HepG2 (cell line): ENCODE measurements around the gene TGM1. TPM values are rescaled to one million over a fixed set of nuclear protein-coding genes. Genes with fewer than 3 reads are reported as not detected.

Experiments
- CENPX ChIP-seq: sonication (generic); formaldehyde crosslinking; IDR thresholded peaks from 2 replicates; pipeline ENCODE4 v1.9.0; 2021; ENCODE audit warnings: mild to moderate bottlenecking, missing genetic modification reagents, moderate library complexity
- CREM ChIP-seq, 2 experiments: sonication (generic) in 1 of 2; formaldehyde crosslinking in 1 of 2; IDR thresholded peaks; 2 replicates each; pipeline versions ENCODE4 v1.4.0 to v1.6.1; 2016 to 2020; ENCODE audit warnings: antibody characterized with exemption in 1 of 2, mild to moderate bottlenecking in 1 of 2, missing genetic modification reagents in 1 of 2
- IRX3 ChIP-seq: sonication (generic); formaldehyde crosslinking; IDR thresholded peaks from 2 replicates; pipeline ENCODE4 v1.8.1; 2023; ENCODE audit warnings: mild to moderate bottlenecking, low read depth, missing genetic modification reagents, borderline replicate concordance
- KAT7 ChIP-seq: IDR thresholded peaks from 2 replicates; pipeline ENCODE4 v1.6.1; 2018; ENCODE audit warnings: borderline replicate concordance, missing compliant biosample characterization
- KDM5A ChIP-seq: fragments of 200-600 bp; sonication (generic); IDR thresholded peaks from 2 replicates; pipeline ENCODE4 v1.7.0; 2018; ENCODE audit warnings: antibody characterized with exemption, mild to moderate bottlenecking, low read length, borderline replicate concordance
- ONECUT2 ChIP-seq: sonication (generic); formaldehyde crosslinking; IDR thresholded peaks from 2 replicates; pipeline ENCODE4 v1.4.0; 2020; ENCODE audit warnings: missing genetic modification reagents
- RAD51 ChIP-seq: fragments of 450-650 bp; IDR thresholded peaks from 2 replicates; pipeline ENCODE4 v1.6.1; 2016; ENCODE audit warnings: borderline replicate concordance
- RBAK ChIP-seq: sonication (generic); formaldehyde crosslinking; IDR thresholded peaks from 2 replicates; pipeline ENCODE4 v1.5.1; 2020; ENCODE audit warnings: mild to moderate bottlenecking, missing genetic modification reagents
- SIN3B ChIP-seq: fragments of 150-350 bp; IDR thresholded peaks from 2 replicates; pipeline ENCODE4 v1.6.1; 2014; ENCODE audit warnings: low read length
- SMAD1 ChIP-seq: sonication (generic); formaldehyde crosslinking; IDR thresholded peaks from 2 replicates; pipeline ENCODE4 v1.4.0; 2020; ENCODE audit warnings: missing genetic modification reagents, low read depth, mild to moderate bottlenecking, borderline replicate concordance
- TBX3 ChIP-seq: fragments of 450-650 bp; IDR thresholded peaks from 2 replicates; pipeline ENCODE4 v1.6.1; 2017; ENCODE audit warnings: antibody characterized with exemption, mild to moderate bottlenecking, inconsistent platforms, borderline replicate concordance
- TCF12 ChIP-seq, 2 experiments: fragments of 450-650 bp in 1 of 2; sonication (generic) in 1 of 2; formaldehyde crosslinking in 1 of 2; IDR thresholded peaks; 2 replicates each; pipeline versions ENCODE4 v1.6.1 to v1.8.0; 2017 to 2022; ENCODE audit warnings: antibody characterized with exemption in 1 of 2, mild to moderate bottlenecking in 1 of 2, missing genetic modification reagents in 1 of 2, moderate library complexity in 1 of 2
- ZBTB8A ChIP-seq: sonication (generic); formaldehyde crosslinking; IDR thresholded peaks from 2 replicates; pipeline ENCODE4 v1.4.0; 2020; ENCODE audit warnings: mild to moderate bottlenecking, low read depth, missing genetic modification reagents, borderline replicate concordance
- ZNF136 ChIP-seq: sonication (generic); formaldehyde crosslinking; IDR thresholded peaks from 2 replicates; pipeline ENCODE4 v1.8.1; 2022; ENCODE audit warnings: low read depth, mild to moderate bottlenecking, moderate library complexity, missing genetic modification reagents
- ZNF430 ChIP-seq: sonication (generic); formaldehyde crosslinking; IDR thresholded peaks from 2 replicates; pipeline ENCODE4 v1.9.0; 2021; ENCODE audit warnings: mild to moderate bottlenecking, missing genetic modification reagents
- ZNF550 ChIP-seq: sonication (generic); formaldehyde crosslinking; IDR thresholded peaks from 2 replicates; pipeline ENCODE4 v1.4.0; 2020; ENCODE audit warnings: mild to moderate bottlenecking, missing genetic modification reagents, borderline replicate concordance
- polyA plus RNA-seq, 8 experiments: library from polyadenylated mRNA; depleted of rRNA in 3 of 8; stranded (reverse) in 7 of 8; unstranded in 1 of 8; fragments of >200 nt; fragmentation: Illumina TruSeq in 4 of 8; extraction: Trizol in 4 of 8; gene quantifications; 2 replicates each; pipeline versions ENCODE4 v1.2.1 to v1.2.3, GENCODE V29; 2011 to 2016; ENCODE audit warnings: low read depth in 4 of 8, missing spikeins in 1 of 8, mixed read lengths in 1 of 8; ENCODE audit not compliant: insufficient read depth in 1 of 8
- total RNA-seq, 5 experiments: library from RNA; depleted of rRNA; stranded (reverse); fragments of >200 nt; fragmentation: Illumina TruSeq; extraction: Trizol; gene quantifications; 2 replicates each; pipeline ENCODE4 v1.2.3, GENCODE V29; 2016; ENCODE audit warnings: low read depth in 1 of 5
- TF ChIP-seq, protein P1 (sequence below): IDR thresholded peaks from 2 replicates; pipeline ENCODE4 v1.6.1; 2016; ENCODE audit warnings: mild to moderate bottlenecking, missing biosample characterization, missing genetic modification reagents
- TF ChIP-seq, protein P2 (sequence below): sonication (generic); formaldehyde crosslinking; conservative IDR thresholded peaks from 2 replicates; pipeline ENCODE4 v1.4.0; 2020; ENCODE audit warnings: missing genetic modification reagents
- TF ChIP-seq, protein P3 (sequence below): sonication (generic); formaldehyde crosslinking; IDR thresholded peaks from 2 replicates; pipeline ENCODE4 v1.4.0; 2020; ENCODE audit warnings: mild to moderate bottlenecking, missing genetic modification reagents
- TF ChIP-seq, protein P4 (sequence below): sonication (generic); formaldehyde crosslinking; IDR thresholded peaks from 2 replicates; pipeline ENCODE4 v1.4.0; 2020; ENCODE audit warnings: missing genetic modification reagents
- TF ChIP-seq, protein P5 (sequence below): sonication (generic); formaldehyde crosslinking; IDR thresholded peaks from 2 replicates; pipeline ENCODE4 v1.5.0; 2020; ENCODE audit warnings: missing genetic modification reagents
- TF ChIP-seq, protein P6 (sequence below): sonication (generic); formaldehyde crosslinking; IDR thresholded peaks from 2 replicates; pipeline ENCODE4 v1.4.0; 2020; ENCODE audit warnings: missing genetic modification reagents; ENCODE audit errors: not compliant biosample characterization

TGM1 gene
- total and polyA plus RNA-seq, 2 of the 13 experiments (the other 11 are each of a cell fraction or from before 2014, with no cell fraction given): 3.2 to 10.6 TPM

DNA sequence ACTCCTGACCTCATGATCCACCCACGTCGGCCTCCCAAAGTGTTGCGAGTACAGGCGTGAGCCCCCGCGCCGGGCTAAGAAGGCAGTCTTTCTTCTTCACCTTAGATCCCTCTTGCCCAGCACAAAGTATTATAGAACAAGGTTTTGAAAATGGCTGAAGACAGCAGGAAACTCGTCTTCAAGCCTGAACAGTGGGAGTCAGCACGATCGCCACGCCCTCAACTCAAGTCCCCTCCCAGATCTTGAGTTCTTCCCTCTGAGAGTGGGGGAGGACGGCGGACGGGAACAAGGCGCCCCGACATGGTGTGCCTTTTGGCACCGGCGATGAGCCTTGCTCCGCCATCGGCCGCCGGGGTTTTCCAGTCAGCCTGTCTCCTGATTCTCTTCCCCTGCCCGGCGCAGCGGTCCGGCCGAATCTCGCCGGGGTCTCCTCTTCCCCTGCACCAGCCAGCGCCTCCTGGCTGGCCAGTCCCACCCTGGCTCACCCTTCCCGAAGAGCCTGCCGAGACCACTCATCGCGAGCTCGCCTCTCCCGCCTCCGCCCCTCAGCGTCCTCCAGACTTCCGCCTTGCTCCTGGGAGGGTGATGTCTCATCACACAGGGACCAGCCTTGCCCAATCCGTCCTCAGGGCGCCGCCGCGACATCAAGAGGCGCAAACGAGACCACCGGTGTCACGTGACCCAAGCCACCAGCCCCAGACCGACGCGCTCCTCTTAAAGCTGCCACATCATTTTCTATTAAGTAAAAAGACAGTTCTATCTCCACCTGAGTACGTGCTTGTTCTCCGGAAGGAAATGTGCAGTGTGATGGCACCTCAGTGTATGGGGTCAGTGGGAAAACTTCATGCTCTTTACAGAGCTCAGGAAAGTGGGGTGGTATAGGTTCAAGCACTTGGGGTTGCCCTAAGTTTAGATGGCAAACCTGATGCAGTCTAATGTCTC, 49.8 kb downstream of the TGM1 start, which contains the start of gene CHMP4A (continued):
- TF ChIP-seq, protein P1, sequence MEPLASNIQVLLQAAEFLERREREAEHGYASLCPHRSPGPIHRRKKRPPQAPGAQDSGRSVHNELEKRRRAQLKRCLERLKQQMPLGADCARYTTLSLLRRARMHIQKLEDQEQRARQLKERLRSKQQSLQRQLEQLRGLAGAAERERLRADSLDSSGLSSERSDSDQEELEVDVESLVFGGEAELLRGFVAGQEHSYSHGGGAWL: peak; percentile 99
- TF ChIP-seq TBX3 (0 out of 2 replicates have a peak, but pooled peaks have one; percentile 31), RBAK (peak; percentile 60), KDM5A (peak; percentile 98), SMAD1 (CRISPR knock-in tag) (peak; percentile 63), ZNF550 (CRISPR knock-in tag) (peak; percentile 90), CENPX (CRISPR knock-in tag) (no peak), KAT7 (CRISPR knock-in tag) (peak; percentile 92; the same call in 1 of the 2 replicates), IRX3 (CRISPR knock-in tag) (no peak; the same call in 1 of the 2 replicates), CREM (IDR thresholded peaks at IDR 0.05) (peak; percentile 100), CREM (CRISPR knock-in tag; IDR thresholded peaks at IDR 0.05) (peak; percentile 95), ONECUT2 (CRISPR knock-in tag) (peak; percentile 54; the same call in 1 of the 2 replicates), ZBTB8A (CRISPR knock-in tag) (peak; percentile 88; the same call in 1 of the 2 replicates), ZNF430 (CRISPR knock-in tag) (peak; percentile 99), RAD51 (peak; percentile 100), SIN3B (peak; percentile 95), TCF12 (IDR thresholded peaks at IDR 0.05) (no peak), TCF12 (CRISPR knock-in tag; IDR thresholded peaks at IDR 0.05) (peak; percentile 72; the same call in 1 of the 2 replicates), ZNF136 (CRISPR knock-in tag) (peak; percentile 91; the same call in 1 of the 2 replicates)
- TF ChIP-seq, protein P2, sequence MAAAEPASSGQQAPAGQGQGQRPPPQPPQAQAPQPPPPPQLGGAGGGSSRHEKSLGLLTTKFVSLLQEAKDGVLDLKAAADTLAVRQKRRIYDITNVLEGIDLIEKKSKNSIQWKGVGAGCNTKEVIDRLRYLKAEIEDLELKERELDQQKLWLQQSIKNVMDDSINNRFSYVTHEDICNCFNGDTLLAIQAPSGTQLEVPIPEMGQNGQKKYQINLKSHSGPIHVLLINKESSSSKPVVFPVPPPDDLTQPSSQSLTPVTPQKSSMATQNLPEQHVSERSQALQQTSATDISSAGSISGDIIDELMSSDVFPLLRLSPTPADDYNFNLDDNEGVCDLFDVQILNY (CRISPR knock-in tag): peak; percentile 85
- TF ChIP-seq, protein P3, sequence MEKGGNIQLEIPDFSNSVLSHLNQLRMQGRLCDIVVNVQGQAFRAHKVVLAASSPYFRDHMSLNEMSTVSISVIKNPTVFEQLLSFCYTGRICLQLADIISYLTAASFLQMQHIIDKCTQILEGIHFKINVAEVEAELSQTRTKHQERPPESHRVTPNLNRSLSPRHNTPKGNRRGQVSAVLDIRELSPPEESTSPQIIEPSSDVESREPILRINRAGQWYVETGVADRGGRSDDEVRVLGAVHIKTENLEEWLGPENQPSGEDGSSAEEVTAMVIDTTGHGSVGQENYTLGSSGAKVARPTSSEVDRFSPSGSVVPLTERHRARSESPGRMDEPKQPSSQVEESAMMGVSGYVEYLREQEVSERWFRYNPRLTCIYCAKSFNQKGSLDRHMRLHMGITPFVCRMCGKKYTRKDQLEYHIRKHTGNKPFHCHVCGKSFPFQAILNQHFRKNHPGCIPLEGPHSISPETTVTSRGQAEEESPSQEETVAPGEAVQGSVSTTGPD (CRISPR knock-in tag): peak; percentile 79; the same call in 1 of the 2 replicates
- TF ChIP-seq, protein P4, sequence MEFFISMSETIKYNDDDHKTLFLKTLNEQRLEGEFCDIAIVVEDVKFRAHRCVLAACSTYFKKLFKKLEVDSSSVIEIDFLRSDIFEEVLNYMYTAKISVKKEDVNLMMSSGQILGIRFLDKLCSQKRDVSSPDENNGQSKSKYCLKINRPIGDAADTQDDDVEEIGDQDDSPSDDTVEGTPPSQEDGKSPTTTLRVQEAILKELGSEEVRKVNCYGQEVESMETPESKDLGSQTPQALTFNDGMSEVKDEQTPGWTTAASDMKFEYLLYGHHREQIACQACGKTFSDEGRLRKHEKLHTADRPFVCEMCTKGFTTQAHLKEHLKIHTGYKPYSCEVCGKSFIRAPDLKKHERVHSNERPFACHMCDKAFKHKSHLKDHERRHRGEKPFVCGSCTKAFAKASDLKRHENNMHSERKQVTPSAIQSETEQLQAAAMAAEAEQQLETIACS (CRISPR knock-in tag): peak; percentile 50; the same call in 1 of the 2 replicates
- TF ChIP-seq, protein P5, sequence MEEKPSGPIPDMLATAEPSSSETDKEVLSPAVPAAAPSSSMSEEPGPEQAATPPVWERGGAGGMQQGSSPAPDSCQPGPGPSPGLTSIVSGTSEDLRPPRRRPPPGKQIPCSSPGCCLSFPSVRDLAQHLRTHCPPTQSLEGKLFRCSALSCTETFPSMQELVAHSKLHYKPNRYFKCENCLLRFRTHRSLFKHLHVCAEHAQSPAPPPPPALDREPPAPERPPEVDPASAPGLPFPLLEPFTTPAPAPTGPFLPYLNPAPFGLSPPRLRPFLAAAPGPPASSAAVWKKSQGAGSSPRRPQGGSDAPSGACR (CRISPR knock-in tag): peak; percentile 64; the same call in 1 of the 2 replicates
- TF ChIP-seq, protein P6, sequence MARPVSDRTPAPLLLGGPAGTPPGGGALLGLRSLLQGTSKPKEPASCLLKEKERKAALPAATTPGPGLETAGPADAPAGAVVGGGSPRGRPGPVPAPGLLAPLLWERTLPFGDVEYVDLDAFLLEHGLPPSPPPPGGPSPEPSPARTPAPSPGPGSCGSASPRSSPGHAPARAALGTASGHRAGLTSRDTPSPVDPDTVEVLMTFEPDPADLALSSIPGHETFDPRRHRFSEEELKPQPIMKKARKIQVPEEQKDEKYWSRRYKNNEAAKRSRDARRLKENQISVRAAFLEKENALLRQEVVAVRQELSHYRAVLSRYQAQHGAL (CRISPR knock-in tag): no peak
